Natural killer cell (primary cell): Measurements from ENCODE around the gene GNG8. TPM values are rescaled to one million over a fixed set of nuclear protein-coding genes. Genes with fewer than 3 reads are reported as not detected.

Experiments
- ATAC-seq, 3 donors: fragments of 150-1000 bp in 2 of 3; fragments of 200-7000 bp in 1 of 3; cut with Tn5 transposase; 1 replicate in 1 of 3; 2 replicates in 2 of 3; pipeline ENCODE4 v1.10.0; 2021; ENCODE audit warnings: mild to moderate bottlenecking in 2 of 3, moderate library complexity in 2 of 3
- DNase-seq, 2 donors: peaks; one replicate each; pipeline versions ENCODE4 v3.0.0 to v3.0.0-alpha.2; 2013 to 2021; ENCODE audit warnings: mixed read lengths in 1 of 2
- H3K27ac ChIP-seq: one replicate; pipeline ENCODE4 v1.5.1; 2013; ENCODE audit warnings: mild to moderate bottlenecking, low read length
- H3K27me3 ChIP-seq: one replicate; pipeline ENCODE4 v1.6.1; 2013; ENCODE audit warnings: low read length; ENCODE audit not compliant: control insufficient read depth, insufficient read depth
- H3K36me3 ChIP-seq: one replicate; pipeline ENCODE4 v1.6.1; 2013; ENCODE audit warnings: low read length; ENCODE audit not compliant: control insufficient read depth, insufficient read depth
- H3K4me1 ChIP-seq: one replicate; pipeline ENCODE4 v1.6.1; 2013; ENCODE audit warnings: low read length; ENCODE audit not compliant: control insufficient read depth, insufficient read depth
- H3K4me3 ChIP-seq: one replicate; pipeline ENCODE4 v1.5.1; 2013; ENCODE audit warnings: low read length
- H3K9me3 ChIP-seq: one replicate; pipeline ENCODE4 v1.6.1; 2013; ENCODE audit warnings: low read length; ENCODE audit not compliant: control insufficient read depth, insufficient read depth
- H3K27ac Mint-ChIP-seq, 2 donors: one replicate each; pipeline ENCODE4 v1.8.0; 2022; ENCODE audit warnings: mild to moderate bottlenecking in 2 of 2, mixed read lengths in 2 of 2, moderate library complexity in 1 of 2
- H3K27me3 Mint-ChIP-seq, 2 donors: one replicate each; pipeline ENCODE4 v1.8.0; 2022; ENCODE audit warnings: low read depth in 2 of 2, mixed read lengths in 2 of 2
- H3K36me3 Mint-ChIP-seq: one replicate; pipeline ENCODE4 v1.8.0; 2022; ENCODE audit warnings: mixed read lengths
- H3K4me1 Mint-ChIP-seq, 2 donors: one replicate each; pipeline ENCODE4 v1.8.0; 2022; ENCODE audit warnings: mixed read lengths in 2 of 2
- H3K4me3 Mint-ChIP-seq: one replicate; pipeline ENCODE4 v1.8.0; 2022; ENCODE audit warnings: mild to moderate bottlenecking, moderate library complexity, mixed read lengths
- H3K9me3 Mint-ChIP-seq, 2 donors: one replicate each; pipeline ENCODE4 v1.8.0; 2022; ENCODE audit warnings: mixed read lengths in 2 of 2
- CTCF ChIP-seq: fragments of 200-600 bp; IDR thresholded peaks from one replicate; pipeline ENCODE4 v1.8.0; 2022; ENCODE audit warnings: antibody characterized with exemption
- WGBS: methylation state at CpG from one replicate; pipeline ENCODE4 v1.1.7; 2013; ENCODE audit warnings: missing lambda C conversion rate; ENCODE audit not compliant: insufficient coverage; 5-methylcytosine and 5-hydroxymethylcytosine counted together
- intact Hi-C: fragments of 100-400 bp; cut with micrococcal nuclease; formaldehyde crosslinking; loops from one replicate; pipeline ENCODE4 v1.14.2; 2022
- total RNA-seq, 4 donors: library from RNA; stranded (reverse); fragments of 120-200 nt in 1 of 4; gene quantifications; one replicate each; pipeline versions ENCODE4 v1.2.3 to v1.2.4, GENCODE V29; 2013 to 2022

GNG8 gene
- total RNA-seq, 3 donors from 2014 or later (not counting 1 experiment from before 2014, with no cell fraction given), result not detected

GRCh38 chr19:46587861-46588260 lies 48.1 kb downstream of the GNG8 start:
- H3K36me3 ChIP-seq, result no peaks in the 10 kb centered on the region
- Mint-ChIP-seq H3K4me3 (no peak overlapping the region), H3K4me1 (no peaks in the 10 kb centered on the region), H3K36me3 (no peaks in the 10 kb centered on the region), H3K27ac (no peak overlapping the region), H3K27me3 (peaks cover 0 to 4% of the 10 kb centered on the region in 2 donors), H3K9me3 (no peaks in the 10 kb centered on the region)
- no peaks in the 10 kb centered on the region for H3K27me3 ChIP-seq
- TF ChIP-seq CTCF, result no peak
- H3K9me3 ChIP-seq, result no peaks in the 10 kb centered on the region
- H3K4me1 ChIP-seq, result no peaks in the 10 kb centered on the region
- H3K27ac ChIP-seq, result no peak overlapping the region
- no peak overlapping the region for H3K4me3 ChIP-seq
- DNase-seq (no peak), ATAC-seq (no peak)
- 90% methylated on average over 3 of the region's 3 CpGs for WGBS
- intact Hi-C loops, result no loop called here

GRCh38 chr19:46586294-46586693 lies 49.7 kb downstream of the GNG8 start:
- ATAC-seq (no peak), DNase-seq (no peak)
- intact Hi-C loops, result no loop called here
- no peaks in the 10 kb centered on the region for H3K27me3 ChIP-seq
- H3K36me3 ChIP-seq, result no peaks in the 10 kb centered on the region
- 96% methylated on average over 3 of the region's 4 CpGs for WGBS
- H3K9me3 Mint-ChIP-seq, result no peaks in the 10 kb centered on the region
- H3K9me3 ChIP-seq, result no peaks in the 10 kb centered on the region
- no peak overlapping the region for H3K4me3 Mint-ChIP-seq
- H3K4me3 ChIP-seq, result no peak overlapping the region
- peaks cover 0 to 4% of the 10 kb centered on the region in 2 donors for H3K27me3 Mint-ChIP-seq
- H3K4me1 Mint-ChIP-seq, result no peaks in the 10 kb centered on the region
- TF ChIP-seq CTCF, result no peak
- no peaks in the 10 kb centered on the region for H3K4me1 ChIP-seq
- no peak overlapping the region for H3K27ac Mint-ChIP-seq
- H3K36me3 Mint-ChIP-seq, result no peaks in the 10 kb centered on the region
- no peak overlapping the region for H3K27ac ChIP-seq

GRCh38 chr19:46585539-46585938 lies 50.5 kb downstream of the GNG8 start:
- Mint-ChIP-seq H3K27ac (no peak overlapping the region), H3K4me3 (no peak overlapping the region), H3K27me3 (peaks cover 0 to 4% of the 10 kb centered on the region in 2 donors), H3K4me1 (no peaks in the 10 kb centered on the region), H3K36me3 (no peaks in the 10 kb centered on the region), H3K9me3 (no peaks in the 10 kb centered on the region)
- H3K4me1 ChIP-seq, result no peaks in the 10 kb centered on the region
- H3K36me3 ChIP-seq, result no peaks in the 10 kb centered on the region
- H3K9me3 ChIP-seq, result no peaks in the 10 kb centered on the region
- no peak overlapping the region for H3K4me3 ChIP-seq
- no peak overlapping the region for H3K27ac ChIP-seq
- ATAC-seq, result no peak
- no peak for TF ChIP-seq CTCF
- intact Hi-C loops, result no loop called here
- H3K27me3 ChIP-seq, result no peaks in the 10 kb centered on the region
- WGBS, result no CpG with 5 or more reads among the region's 1 CpG
- DNase-seq, result no peak

Other genes with a start within 250 kb of the GNG8 start
- gene CCDC8, start 222.6 kb downstream of the GNG8 start, total RNA-seq, result not detected
- 1 to 10 TPM in 1 of 3 donors, under 1 TPM in 2; 0.55 to 1.2 (median 0.87) TPM for gene PNMA8C, start 207.3 kb downstream of the GNG8 start, total RNA-seq
- not detected for gene PNMA8A, start 164.6 kb downstream of the GNG8 start, total RNA-seq
- gene PNMA8B, start 140.3 kb downstream of the GNG8 start, total RNA-seq, result under 1 TPM in 2 of 3 donors, not detected in 1; 0.08 to 0.09 TPM
- 100 to 1,000 TPM; 218 to 272 (median 235) TPM for gene CALM3, start 34.9 kb downstream of the GNG8 start, total RNA-seq
- gene PTGIR, start 11.1 kb downstream of the GNG8 start, total RNA-seq, result 1 to 10 TPM in 2 of 3 donors, under 1 TPM in 1; 0.75 to 1.4 (median 1.0) TPM
- under 1 TPM in 2 of 3 donors, not detected in 1; 0.14 to 0.20 TPM for gene DACT3, start 25.0 kb upstream of the GNG8 start, total RNA-seq
- gene PRKD2, start 80.9 kb upstream of the GNG8 start, total RNA-seq, result 100 to 1,000 TPM; 179 to 216 (median 203) TPM
- gene FKRP, start 109.9 kb upstream of the GNG8 start, total RNA-seq, result 10 to 100 TPM; 19.1 to 23.3 (median 19.8) TPM
- gene STRN4, start 110.2 kb upstream of the GNG8 start, total RNA-seq, result 100 to 1,000 TPM; 125 to 152 (median 125) TPM
- 10 to 100 TPM; 11.2 to 23.1 (median 18.9) TPM for gene SLC1A5, start 152.4 kb upstream of the GNG8 start, total RNA-seq
- gene AP2S1, start 214.6 kb upstream of the GNG8 start, total RNA-seq, result 10 to 100 TPM; 45.0 to 49.1 (median 45.4) TPM
- 10 to 100 TPM; 40.2 to 66.2 (median 48.5) TPM for gene ARHGAP35, start 224.8 kb upstream of the GNG8 start, total RNA-seq